ENCODE results near the gene ZNF84. TPM values are rescaled to one million over a fixed set of nuclear protein-coding genes. Genes with fewer than 3 reads are reported as not detected.

The ZNF84 gene
- total RNA-seq (2022; extraction: Qiagen RNA extraction; ENCODE audit: low read depth), result 11.8 to 15.7 TPM (median 12.4 TPM) in 5 replicates

DNA sequence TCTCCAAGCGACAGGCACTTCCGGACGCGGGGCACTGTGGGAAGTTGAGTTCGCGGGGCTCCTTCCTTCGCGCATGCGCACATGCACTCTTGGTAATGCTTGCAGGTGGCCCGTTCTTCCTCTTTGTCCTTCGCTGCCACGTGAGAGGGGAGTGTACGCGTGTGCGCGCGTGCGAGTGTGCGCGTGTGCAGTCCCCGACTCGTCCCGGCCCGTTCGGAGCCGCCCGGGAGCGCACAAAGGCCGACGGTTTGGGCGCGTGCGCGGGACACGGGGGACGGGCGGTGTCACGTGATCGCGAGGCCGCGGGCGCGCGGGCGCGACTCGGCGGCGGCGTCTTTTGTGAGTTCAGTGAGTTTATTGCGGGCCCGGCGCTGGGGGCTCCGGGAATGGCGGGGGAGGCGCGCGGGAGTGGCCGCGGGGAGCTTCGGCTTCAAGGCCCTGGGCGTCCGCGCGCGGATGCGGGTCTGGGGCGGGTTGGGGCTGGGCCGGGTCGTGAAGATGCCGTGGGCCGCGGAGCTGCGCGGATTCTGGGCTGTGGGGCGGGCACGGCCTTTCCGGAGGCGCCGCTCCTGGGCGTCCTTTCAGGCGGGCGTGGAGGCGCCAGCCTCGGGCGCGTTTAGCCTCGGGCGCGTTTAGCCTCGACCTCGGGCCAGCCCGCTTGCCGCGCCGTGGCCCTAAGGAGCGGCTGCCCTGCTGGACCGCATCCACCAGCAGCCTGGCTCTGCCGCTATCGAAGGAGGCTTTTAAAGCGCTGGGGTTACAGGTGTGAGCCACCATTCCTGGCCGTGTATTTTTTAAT, at the start of gene ZNF84:
ZNF84 (plus strand) TSS at position 303 of the 799 bp plus-strand sequence. CDS start 3,959 bp downstream, outside the sequence.

GRCh38 chr12:133080368-133081158, 43.3 kb downstream of the ZNF84 start, which contains the start of gene ZNF140:
ZNF140 (plus strand) TSS chr12:133080923; CDS start chr12:133081321, 398 bp downstream.

Other genes starting within 250 kb of the ZNF84 start
- 19.2 to 23.5 TPM (median 22.0 TPM) in 5 replicates for gene GOLGA3, start 208.6 kb upstream of the ZNF84 start, total RNA-seq (2022; extraction: Qiagen RNA extraction; ENCODE audit: low read depth)
- 18.1 to 21.9 TPM (median 19.8 TPM) in 5 replicates for gene CHFR, start 149.9 kb upstream of the ZNF84 start, total RNA-seq (2022; extraction: Qiagen RNA extraction; ENCODE audit: low read depth)
- 3.1 to 5.6 TPM (median 3.4 TPM) in 5 replicates for gene ZNF605, start 81.2 kb upstream of the ZNF84 start, total RNA-seq (2022; extraction: Qiagen RNA extraction; ENCODE audit: low read depth)
- gene ZNF26, start 51.1 kb upstream of the ZNF84 start, total RNA-seq (2022; extraction: Qiagen RNA extraction; ENCODE audit: low read depth), result 7.1 to 11.3 TPM (median 7.4 TPM) in 5 replicates
- 9.5 to 10.3 TPM (median 9.9 TPM) in 5 replicates for gene ZNF140, start 43.4 kb downstream of the ZNF84 start, total RNA-seq (2022; extraction: Qiagen RNA extraction; ENCODE audit: low read depth)
- 0.38 to 0.47 TPM (median 0.43 TPM) in 5 replicates for gene ZNF891, start 92.8 kb downstream of the ZNF84 start, total RNA-seq (2022; extraction: Qiagen RNA extraction; ENCODE audit: low read depth)
- 1.4 to 2.3 TPM (median 1.8 TPM) in 5 replicates for gene ZNF10, start 93.1 kb downstream of the ZNF84 start, total RNA-seq (2022; extraction: Qiagen RNA extraction; ENCODE audit: low read depth)
- 8.6 to 20.0 TPM (median 10.4 TPM) in 5 replicates for gene ZNF268, start 144.0 kb downstream of the ZNF84 start, total RNA-seq (2022; extraction: Qiagen RNA extraction; ENCODE audit: low read depth)
- gene ANHX, start 198.4 kb downstream of the ZNF84 start, total RNA-seq (2022; extraction: Qiagen RNA extraction; ENCODE audit: low read depth), result not detected in 5 replicates